ENCODE measurements around the gene ALDH3B1.

DNA sequence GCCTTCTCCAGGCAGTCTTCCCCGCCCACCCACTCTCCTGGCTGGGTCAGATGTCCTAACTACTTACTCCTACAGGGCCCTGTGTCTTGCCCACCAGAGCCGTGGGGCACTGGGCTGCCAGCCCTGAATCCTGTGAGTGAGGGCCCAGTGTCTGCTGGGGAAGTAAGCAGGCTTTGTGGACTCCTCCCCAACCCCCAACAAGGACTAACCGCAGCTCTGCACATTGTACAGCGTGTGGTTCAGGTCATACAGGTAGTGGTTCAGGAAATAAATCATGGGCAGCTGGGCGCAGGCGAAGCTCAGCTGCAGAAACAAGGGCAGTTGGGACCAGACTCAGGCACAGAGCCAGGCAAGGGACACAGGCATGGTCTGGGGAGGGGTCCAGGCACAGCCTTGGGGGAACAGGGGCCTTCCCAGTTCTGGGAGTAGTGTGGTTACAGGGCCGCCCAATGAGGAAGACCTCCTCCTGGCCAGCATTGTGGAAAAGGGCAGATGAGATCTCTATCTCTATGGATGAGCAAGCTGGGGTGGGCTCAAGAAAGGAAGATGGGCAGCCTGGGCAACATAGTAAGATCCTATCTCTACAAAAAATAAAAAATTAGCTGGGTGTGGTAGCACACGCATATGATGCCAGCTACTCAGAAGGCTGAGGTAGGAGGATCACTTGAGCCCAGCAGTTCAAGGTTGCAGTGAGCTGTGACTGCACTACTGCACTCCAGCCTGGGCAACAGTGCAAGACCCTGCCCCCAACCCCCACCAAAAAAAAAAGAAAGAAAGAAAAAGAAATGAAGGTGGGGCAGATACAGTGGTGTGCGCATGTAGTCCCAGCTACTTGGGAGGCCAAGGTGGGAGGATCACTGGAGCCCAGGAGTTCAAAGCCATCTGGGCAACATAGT lies 11.7 kb upstream of the ALDH3B1 start:
- TF ChIP-seq, protein P1, sequence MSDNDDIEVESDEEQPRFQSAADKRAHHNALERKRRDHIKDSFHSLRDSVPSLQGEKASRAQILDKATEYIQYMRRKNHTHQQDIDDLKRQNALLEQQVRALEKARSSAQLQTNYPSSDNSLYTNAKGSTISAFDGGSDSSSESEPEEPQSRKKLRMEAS (IDR thresholded peaks at IDR 0.05; ENCODE audit: low read depth, low read length) = no peak
- TF ChIP-seq, protein P2, sequence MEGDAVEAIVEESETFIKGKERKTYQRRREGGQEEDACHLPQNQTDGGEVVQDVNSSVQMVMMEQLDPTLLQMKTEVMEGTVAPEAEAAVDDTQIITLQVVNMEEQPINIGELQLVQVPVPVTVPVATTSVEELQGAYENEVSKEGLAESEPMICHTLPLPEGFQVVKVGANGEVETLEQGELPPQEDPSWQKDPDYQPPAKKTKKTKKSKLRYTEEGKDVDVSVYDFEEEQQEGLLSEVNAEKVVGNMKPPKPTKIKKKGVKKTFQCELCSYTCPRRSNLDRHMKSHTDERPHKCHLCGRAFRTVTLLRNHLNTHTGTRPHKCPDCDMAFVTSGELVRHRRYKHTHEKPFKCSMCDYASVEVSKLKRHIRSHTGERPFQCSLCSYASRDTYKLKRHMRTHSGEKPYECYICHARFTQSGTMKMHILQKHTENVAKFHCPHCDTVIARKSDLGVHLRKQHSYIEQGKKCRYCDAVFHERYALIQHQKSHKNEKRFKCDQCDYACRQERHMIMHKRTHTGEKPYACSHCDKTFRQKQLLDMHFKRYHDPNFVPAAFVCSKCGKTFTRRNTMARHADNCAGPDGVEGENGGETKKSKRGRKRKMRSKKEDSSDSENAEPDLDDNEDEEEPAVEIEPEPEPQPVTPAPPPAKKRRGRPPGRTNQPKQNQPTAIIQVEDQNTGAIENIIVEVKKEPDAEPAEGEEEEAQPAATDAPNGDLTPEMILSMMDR (IDR thresholded peaks at IDR 0.05; ENCODE audit: low read depth, low read length) = no peak
- TF ChIP-seq POLR2A (IDR thresholded peaks at IDR 0.05; ENCODE audit: extremely low read depth, insufficient read length) (no peak), MYC (IDR thresholded peaks at IDR 0.05; ENCODE audit: low read depth, low read length) (no peak)
